ENCODE data around the gene ATF7IP2. TPM values are rescaled to one million over a fixed set of nuclear protein-coding genes. Genes with fewer than 3 reads are reported as not detected.
"Not testable (repeated sequence)": the region's sequence is repeated elsewhere in the genome, so short reads cannot be mapped to it uniquely, and the experiment has no call there.

ATF7IP2 gene
- total and polyA plus RNA-seq, 2 experiments from 2014 or later: 26.0 to 93.5 TPM

DNA sequence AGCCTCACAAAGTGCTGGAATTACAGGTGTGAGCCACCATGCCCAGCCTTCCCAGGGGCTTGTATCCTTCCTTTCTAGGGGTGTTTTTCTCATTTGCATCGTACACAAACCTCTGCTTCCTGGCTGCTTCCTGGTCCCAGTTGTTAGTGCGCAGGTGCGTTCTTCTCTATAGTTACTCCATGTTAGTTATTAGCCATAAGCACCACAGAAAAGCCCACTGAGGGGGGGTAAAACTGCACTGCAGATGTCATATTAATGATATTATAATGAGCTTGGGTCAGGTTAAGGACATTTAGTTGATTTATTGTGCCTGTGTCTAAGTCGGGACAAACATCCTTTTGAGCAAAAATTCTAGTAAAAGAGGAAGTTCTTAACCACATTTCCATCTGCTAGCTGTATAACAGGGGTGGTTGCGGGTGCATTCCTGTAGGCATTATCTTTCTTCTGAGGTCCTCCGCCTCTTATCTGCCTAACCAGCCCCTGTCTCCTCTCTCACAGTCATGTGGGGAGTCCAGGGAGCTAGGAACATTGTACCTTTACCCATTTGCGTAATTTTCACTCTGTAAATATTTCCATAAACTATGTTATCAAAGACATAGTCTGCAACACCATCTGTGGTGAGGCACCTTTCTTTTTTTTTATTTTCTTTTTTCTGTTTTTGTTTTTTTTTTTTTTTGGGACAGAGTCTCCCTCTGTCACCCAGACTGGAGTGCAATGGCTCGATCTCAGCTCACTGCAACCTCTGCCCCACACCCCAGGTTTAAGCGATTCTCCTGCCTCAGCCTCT lies 23.6 kb upstream of the ATF7IP2 start:
- no peak overlapping the region for H3K4me3 ChIP-seq
- H3K4me1 ChIP-seq (ENCODE audit: low read depth): no peaks in the 10 kb centered on the region
- H3K27me3 ChIP-seq: no peaks in the 10 kb centered on the region
- H3K9me3 ChIP-seq (ENCODE audit: low read depth): no peaks in the 10 kb centered on the region
- H3K27ac ChIP-seq: no peak overlapping the region
- no peak for DNase-seq (ENCODE audit: low read depth in 1 of 2, low spot score in 1 of 2)
- H3K36me3 ChIP-seq: no peaks in the 10 kb centered on the region
- TF ChIP-seq, protein P1, sequence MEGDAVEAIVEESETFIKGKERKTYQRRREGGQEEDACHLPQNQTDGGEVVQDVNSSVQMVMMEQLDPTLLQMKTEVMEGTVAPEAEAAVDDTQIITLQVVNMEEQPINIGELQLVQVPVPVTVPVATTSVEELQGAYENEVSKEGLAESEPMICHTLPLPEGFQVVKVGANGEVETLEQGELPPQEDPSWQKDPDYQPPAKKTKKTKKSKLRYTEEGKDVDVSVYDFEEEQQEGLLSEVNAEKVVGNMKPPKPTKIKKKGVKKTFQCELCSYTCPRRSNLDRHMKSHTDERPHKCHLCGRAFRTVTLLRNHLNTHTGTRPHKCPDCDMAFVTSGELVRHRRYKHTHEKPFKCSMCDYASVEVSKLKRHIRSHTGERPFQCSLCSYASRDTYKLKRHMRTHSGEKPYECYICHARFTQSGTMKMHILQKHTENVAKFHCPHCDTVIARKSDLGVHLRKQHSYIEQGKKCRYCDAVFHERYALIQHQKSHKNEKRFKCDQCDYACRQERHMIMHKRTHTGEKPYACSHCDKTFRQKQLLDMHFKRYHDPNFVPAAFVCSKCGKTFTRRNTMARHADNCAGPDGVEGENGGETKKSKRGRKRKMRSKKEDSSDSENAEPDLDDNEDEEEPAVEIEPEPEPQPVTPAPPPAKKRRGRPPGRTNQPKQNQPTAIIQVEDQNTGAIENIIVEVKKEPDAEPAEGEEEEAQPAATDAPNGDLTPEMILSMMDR (IDR thresholded peaks at IDR 0.05; ENCODE audit: low read depth, low read length): no peak

DNA sequence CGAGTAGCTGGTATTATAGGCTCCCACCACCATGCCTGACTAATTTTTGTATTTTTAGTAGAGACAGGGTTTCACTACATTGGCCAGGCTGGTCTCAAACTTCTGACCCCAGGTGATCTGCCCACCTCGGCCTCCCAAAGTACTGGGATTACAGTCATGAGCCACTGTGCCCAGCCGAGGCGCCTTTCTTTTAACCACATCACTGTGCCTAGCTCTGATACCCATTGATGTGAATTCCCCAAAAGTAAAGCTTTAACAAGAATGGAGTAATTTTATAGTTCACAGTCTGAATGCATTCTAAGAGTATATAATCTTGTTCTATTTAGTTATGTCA lies 23.0 kb upstream of the ATF7IP2 start:
- H3K36me3 ChIP-seq; H3K9me3 ChIP-seq (ENCODE audit: low read depth); H3K4me1 ChIP-seq (ENCODE audit: low read depth); H3K27ac ChIP-seq; H3K4me3 ChIP-seq; H3K27me3 ChIP-seq; DNase-seq (ENCODE audit: low read depth in 1 of 2, low spot score in 1 of 2): not testable (repeated sequence)

DNA sequence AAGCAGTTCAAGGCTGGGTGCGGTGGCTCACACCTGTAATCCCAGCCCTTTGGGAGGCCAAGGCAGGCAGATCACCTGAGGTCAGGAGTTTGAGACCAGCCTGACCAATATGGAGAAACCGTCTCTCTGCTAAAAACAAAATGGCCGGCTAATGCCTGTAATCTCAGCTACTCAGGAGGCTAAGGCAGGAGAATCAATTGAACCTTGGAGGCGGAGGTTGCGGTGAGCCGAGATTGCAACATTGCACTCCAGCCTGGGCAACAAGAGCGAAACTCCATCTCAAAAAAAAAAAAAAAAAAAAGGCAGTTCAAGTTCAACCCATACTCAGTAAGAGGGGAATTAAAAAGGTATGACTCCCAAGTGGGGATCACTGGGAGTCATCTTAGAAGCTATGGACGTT lies 19.2 kb upstream of the ATF7IP2 start:
- H3K4me1 ChIP-seq (ENCODE audit: low read depth); H3K9me3 ChIP-seq (ENCODE audit: low read depth); H3K27ac ChIP-seq; DNase-seq (ENCODE audit: low read depth in 1 of 2, low spot score in 1 of 2); H3K27me3 ChIP-seq; H3K4me3 ChIP-seq; H3K36me3 ChIP-seq: not testable (repeated sequence)

DNA sequence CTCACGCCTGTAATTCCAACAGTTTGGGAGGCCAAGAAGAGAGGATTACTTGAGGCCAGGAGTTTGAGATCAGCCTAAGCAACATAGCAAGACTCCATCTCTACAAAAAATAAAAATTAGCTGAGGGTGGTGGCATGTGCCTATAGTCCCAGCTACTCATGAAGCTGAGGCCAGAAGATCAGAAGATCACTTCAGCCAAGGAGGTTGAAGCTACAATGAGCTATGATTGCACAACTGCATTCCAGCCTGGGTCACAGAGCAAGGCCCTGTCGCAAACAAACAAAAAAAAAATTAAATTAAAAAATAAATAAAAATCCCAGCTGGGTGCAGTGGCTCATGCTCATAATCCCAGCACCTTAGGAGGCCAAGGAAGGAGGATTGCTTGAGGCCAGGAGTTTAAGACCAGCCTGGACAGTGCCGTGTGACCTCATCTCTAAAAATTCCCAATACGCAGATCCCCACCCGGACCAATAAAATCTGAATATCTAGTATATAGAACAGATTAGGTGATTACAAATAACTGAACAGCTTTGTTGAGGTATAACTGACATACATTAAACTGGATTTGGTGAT lies 18.2 kb upstream of the ATF7IP2 start:
- TF ChIP-seq, protein P1 (IDR thresholded peaks at IDR 0.05; ENCODE audit: low read depth, low read length): no peak
- DNase-seq (ENCODE audit: low read depth in 1 of 2, low spot score in 1 of 2): no peak
- H3K27me3 ChIP-seq: no peaks in the 10 kb centered on the region
- no peak overlapping the region for H3K27ac ChIP-seq
- H3K4me3 ChIP-seq: no peak overlapping the region
- H3K9me3 ChIP-seq (ENCODE audit: low read depth): no peaks in the 10 kb centered on the region
- H3K4me1 ChIP-seq (ENCODE audit: low read depth): no peaks in the 10 kb centered on the region
- no peaks in the 10 kb centered on the region for H3K36me3 ChIP-seq

DNA sequence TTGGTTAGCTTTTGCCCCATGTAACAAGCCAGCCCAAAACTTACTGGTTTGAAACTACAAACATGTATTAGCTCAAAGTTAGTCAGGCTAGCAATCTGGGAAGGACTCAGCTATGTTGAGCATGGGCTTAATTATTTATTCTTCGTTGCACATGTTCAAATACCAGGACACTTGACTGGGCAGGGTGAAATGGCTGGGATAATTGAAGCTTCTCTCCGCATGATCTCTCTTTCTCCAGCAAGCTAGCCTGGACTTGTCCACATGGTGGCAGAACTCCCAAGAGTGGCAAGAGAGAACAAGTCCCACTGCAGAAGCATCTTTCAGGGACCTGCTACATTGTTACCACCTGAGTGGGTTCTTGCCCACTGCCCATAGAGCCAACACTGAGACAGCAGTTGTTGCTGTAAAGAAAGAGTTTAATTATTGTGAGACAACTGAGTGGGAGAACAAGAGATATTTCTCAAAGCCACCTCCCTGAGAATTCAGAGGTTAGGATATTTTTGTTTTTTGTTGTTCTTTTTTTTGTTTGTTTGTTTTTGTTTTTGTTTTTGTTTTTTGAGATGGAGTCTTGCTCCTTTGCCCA lies 16.8 kb upstream of the ATF7IP2 start:
- no peak for DNase-seq (ENCODE audit: low read depth in 1 of 2, low spot score in 1 of 2)
- Histone ChIP-seq H3K27me3 (no peaks in the 10 kb centered on the region), H3K36me3 (no peaks in the 10 kb centered on the region), H3K9me3 (ENCODE audit: low read depth) (no peaks in the 10 kb centered on the region), H3K27ac (no peak overlapping the region), H3K4me1 (ENCODE audit: low read depth) (no peaks in the 10 kb centered on the region), H3K4me3 (no peak overlapping the region)
- TF ChIP-seq, protein P1 (IDR thresholded peaks at IDR 0.05; ENCODE audit: low read depth, low read length): no peak

DNA sequence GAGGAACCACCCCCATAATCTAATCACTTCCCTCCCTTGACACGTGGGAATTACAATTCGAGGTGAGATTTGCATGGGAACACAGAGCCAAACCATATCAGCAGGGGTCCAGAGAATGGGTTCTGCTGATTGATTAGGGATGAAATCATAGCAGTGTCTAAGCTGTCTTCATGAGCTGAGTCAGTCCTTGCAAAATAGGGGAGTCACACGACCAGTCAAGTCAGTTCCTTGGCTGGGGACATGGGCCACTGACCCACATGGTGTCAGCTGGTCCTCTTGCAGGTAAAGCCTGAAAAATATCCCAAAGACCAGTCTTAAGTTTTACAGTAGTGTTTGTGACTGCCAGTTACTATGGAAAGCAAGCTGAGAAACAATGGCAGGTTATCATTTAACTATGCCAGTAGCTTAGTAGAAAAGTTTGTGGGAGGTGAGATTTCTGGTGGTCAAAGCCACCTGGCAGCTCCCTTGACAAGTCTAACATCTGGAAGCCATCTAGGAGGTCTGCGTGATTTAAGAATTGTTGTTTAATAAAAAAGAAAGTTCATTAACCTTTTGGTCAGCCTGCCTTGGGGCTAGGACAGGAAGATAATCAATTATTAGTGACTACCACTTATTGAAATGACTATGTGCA lies 15.7 kb upstream of the ATF7IP2 start:
- no peaks in the 10 kb centered on the region for H3K27me3 ChIP-seq
- DNase-seq (ENCODE audit: low read depth in 1 of 2, low spot score in 1 of 2): no peak
- no peak overlapping the region for H3K27ac ChIP-seq
- no peak overlapping the region for H3K4me3 ChIP-seq
- no peaks in the 10 kb centered on the region for H3K9me3 ChIP-seq (ENCODE audit: low read depth)
- H3K36me3 ChIP-seq: no peaks in the 10 kb centered on the region
- TF ChIP-seq, protein P1 (IDR thresholded peaks at IDR 0.05; ENCODE audit: low read depth, low read length): no peak
- H3K4me1 ChIP-seq (ENCODE audit: low read depth): no peaks in the 10 kb centered on the region
